GM20000 (cell line): ENCODE measurements around the gene BAZ1A.

Experiments used
- DNase-seq: peaks from one replicate; pipeline ENCODE4 v3.0.0; 2012; ENCODE audit warnings: low spot score
- CTCF ChIP-seq: IDR thresholded peaks from 2 replicates; pipeline ENCODE4 v1.5.1; 2012; ENCODE audit warnings: mild to moderate bottlenecking, control low read depth; ENCODE audit errors: extremely low read depth, missing control alignments

The BAZ1A gene

GRCh38 chr14:34755215-34755614 is 119.9 kb downstream of the BAZ1A start:
- TF ChIP-seq CTCF: no peak
- DNase-seq: no peak

GRCh38 chr14:34754687-34755086 is 120.5 kb downstream of the BAZ1A start:
- TF ChIP-seq CTCF: no peak

DNA sequence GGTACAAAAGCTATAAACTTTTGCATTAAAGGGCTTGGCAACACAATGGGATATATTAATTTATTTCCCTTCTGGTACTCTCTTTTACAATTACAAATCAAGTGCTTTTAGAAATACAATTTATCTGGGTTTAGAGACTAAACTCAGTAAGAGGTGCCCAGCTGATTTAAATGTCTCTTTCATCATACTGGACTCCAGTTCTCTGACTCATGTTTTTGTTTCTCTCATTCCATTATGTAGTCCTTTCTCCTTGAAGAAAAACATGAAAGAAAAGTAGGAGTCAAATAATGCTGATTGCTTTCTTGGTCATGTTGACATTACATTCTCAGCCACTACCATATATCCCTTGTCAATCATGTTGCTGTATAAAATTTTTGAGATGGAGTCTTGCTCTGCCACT is 124.5 kb downstream of the BAZ1A start:
- DNase-seq: no peak

More at GRCh38 chr14:34754687-34755086, 120.5 kb downstream of the BAZ1A start:
- no peak for DNase-seq

DNA sequence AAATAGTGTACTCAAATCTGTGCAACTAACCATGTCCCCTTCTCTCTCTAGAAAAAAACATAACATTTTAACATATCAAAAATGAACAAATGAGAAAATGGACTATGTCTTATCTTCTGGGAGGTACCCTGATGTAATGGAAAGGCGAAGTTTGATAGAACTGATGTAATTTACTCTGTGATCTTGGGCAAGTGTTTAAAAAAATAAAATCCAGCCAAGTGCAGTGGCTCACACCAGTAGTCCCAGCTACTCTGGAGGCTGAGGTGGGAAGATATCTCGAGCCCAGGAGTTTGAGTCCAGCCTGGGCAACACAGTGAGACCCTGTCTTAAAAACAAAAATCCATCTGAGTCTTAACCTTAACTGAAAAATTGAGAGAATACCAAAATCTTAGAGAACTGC is 124.9 kb downstream of the BAZ1A start:
- TF ChIP-seq CTCF: no peak
- DNase-seq: no peak

More for the DNA sequence above, 124.5 kb downstream of the BAZ1A start:
- no peak for TF ChIP-seq CTCF

DNA sequence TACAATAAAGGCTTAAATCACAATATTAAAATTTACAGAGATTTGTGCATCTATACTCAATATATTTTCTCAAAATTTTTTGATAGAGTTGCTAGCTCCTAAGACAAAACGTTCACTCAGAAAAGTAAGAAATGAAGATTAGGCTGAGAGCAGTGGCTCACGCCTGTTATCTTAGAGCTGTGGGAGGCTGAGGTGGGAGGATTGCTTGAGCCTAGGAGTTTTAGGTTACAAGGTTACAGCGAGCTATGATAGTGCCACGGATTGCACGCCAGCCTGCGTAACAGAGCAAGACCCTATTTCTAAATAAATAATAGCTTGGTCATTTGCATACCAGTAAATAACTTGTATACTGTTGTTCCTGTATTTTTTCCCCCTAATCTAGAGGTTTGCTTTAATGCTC is 125.8 kb downstream of the BAZ1A start:
- TF ChIP-seq CTCF: no peak
- no peak for DNase-seq

DNA sequence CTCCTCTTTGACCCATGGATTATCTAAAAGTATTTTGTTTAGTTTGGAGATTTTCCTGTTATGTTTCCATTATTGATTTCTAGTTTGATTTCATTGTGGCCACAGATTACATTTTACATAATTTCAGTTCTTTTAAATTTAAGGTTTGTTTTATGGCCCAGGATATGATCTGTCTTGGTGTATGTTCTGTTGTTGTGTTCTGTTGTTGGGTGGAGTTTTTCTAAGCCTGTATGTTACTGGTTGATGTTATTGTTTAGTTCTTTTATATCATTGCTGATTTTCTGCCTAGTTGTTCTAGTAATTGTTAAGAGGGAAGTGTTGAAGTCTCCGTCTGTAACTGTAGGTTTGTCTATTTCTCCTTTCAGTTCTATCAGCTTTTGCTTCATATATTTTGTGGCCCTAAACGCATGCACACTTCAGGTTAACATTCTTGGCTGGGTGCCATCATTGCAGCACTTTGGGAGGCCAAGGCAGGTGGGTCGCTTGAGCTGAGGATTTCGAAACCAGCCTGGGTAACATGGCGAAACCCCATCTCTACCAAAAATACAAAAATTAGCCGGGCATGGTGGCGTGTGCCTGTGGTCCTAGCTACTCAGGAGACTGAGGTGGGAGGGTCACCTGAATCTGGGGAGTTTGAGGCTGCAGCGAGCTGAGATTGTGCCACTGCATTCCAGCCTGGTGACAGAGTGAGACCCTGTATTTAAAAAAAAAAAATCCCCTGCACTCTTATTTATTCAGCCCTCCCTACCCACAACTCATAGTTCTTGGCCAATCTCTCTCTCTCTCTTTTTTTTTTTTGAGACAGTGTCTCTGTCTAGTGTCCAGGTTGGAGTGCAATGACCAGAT is 132.7 kb downstream of the BAZ1A start:
- no peak for DNase-seq

More for the DNA sequence above, 132.7 kb downstream of the BAZ1A start:
- no peak for TF ChIP-seq CTCF
